ENCODE results near the gene GZMA.

- TF ChIP-seq, protein P1, sequence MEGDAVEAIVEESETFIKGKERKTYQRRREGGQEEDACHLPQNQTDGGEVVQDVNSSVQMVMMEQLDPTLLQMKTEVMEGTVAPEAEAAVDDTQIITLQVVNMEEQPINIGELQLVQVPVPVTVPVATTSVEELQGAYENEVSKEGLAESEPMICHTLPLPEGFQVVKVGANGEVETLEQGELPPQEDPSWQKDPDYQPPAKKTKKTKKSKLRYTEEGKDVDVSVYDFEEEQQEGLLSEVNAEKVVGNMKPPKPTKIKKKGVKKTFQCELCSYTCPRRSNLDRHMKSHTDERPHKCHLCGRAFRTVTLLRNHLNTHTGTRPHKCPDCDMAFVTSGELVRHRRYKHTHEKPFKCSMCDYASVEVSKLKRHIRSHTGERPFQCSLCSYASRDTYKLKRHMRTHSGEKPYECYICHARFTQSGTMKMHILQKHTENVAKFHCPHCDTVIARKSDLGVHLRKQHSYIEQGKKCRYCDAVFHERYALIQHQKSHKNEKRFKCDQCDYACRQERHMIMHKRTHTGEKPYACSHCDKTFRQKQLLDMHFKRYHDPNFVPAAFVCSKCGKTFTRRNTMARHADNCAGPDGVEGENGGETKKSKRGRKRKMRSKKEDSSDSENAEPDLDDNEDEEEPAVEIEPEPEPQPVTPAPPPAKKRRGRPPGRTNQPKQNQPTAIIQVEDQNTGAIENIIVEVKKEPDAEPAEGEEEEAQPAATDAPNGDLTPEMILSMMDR (IDR thresholded peaks at IDR 0.05): no peak
- TF ChIP-seq ZFX (IDR thresholded peaks at IDR 0.05; ENCODE audit: borderline replicate concordance): no peak
These were observed 34.1 kb downstream of the GZMA start for GRCh38 chr5:55136521-55136920.

Data from 22Rv1 (cell line).